Stomach (tissue), 4 donors: ENCODE results near the gene TACC3.

ENCODE experiments used
- CTCF ChIP-seq, 7 experiments: fragments of 450-650 bp in 4 of 7; fragments of 200-600 bp in 3 of 7; sonication (generic) in 3 of 7; IDR thresholded peaks; one replicate each; pipeline ENCODE4 v1.5.1; 2016 to 2019; ENCODE audit warnings: antibody characterized with exemption in 7 of 7, control low read depth in 2 of 7, mild to moderate bottlenecking in 1 of 7
- POLR2A ChIP-seq, 4 donors: fragments of 450-650 bp; IDR thresholded peaks; one replicate each; pipeline ENCODE4 v1.6.1; 2016; ENCODE audit warnings: antibody characterized with exemption in 4 of 4, control low read depth in 2 of 4, mild to moderate bottlenecking in 1 of 4, moderate library complexity in 1 of 4
- POLR2AphosphoS5 ChIP-seq, 3 donors: sonication (generic); formaldehyde crosslinking; IDR thresholded peaks; one replicate each; pipeline ENCODE4 v1.6.1; 2016; ENCODE audit warnings: antibody characterized with exemption in 3 of 3

GRCh38 chr4:1786544-1787362, 65.4 kb downstream of the TACC3 start:
- TF ChIP-seq CTCF (IDR thresholded peaks at IDR 0.05) = no peak
- no peak for TF ChIP-seq POLR2AphosphoS5 (IDR thresholded peaks at IDR 0.05)
- no peak for TF ChIP-seq POLR2A (IDR thresholded peaks at IDR 0.05)
